Measurements from ENCODE around the gene GH2.

GRCh38 chr17:63917646-63918045 lies 35.9 kb upstream of the GH2 start:
- TF ChIP-seq MAX (IDR thresholded peaks at IDR 0.05) (no peak), YY1 (IDR thresholded peaks at IDR 0.05) (no peak), JUND (IDR thresholded peaks at IDR 0.05) (no peak), RXRA (IDR thresholded peaks at IDR 0.05) (no peak), GABPA (IDR thresholded peaks at IDR 0.05 in 1 of 2, conservative IDR thresholded peaks at IDR 0.05 in 1 of 2) (no peak), EGR1 (IDR thresholded peaks at IDR 0.05; ENCODE audit: low read depth in 2 of 2) (no peak), TAF1 (conservative IDR thresholded peaks at IDR 0.05) (no peak), RAD21 (IDR thresholded peaks at IDR 0.05) (no peak), ZBTB33 (IDR thresholded peaks at IDR 0.05) (no peak), SP1 (IDR thresholded peaks at IDR 0.05) (no peak), NR2F2 (IDR thresholded peaks at IDR 0.05) (no peak), REST (IDR thresholded peaks at IDR 0.05) (no peak), FOXA1 (IDR thresholded peaks at IDR 0.05) (no peak)
- TF ChIP-seq, protein P1, sequence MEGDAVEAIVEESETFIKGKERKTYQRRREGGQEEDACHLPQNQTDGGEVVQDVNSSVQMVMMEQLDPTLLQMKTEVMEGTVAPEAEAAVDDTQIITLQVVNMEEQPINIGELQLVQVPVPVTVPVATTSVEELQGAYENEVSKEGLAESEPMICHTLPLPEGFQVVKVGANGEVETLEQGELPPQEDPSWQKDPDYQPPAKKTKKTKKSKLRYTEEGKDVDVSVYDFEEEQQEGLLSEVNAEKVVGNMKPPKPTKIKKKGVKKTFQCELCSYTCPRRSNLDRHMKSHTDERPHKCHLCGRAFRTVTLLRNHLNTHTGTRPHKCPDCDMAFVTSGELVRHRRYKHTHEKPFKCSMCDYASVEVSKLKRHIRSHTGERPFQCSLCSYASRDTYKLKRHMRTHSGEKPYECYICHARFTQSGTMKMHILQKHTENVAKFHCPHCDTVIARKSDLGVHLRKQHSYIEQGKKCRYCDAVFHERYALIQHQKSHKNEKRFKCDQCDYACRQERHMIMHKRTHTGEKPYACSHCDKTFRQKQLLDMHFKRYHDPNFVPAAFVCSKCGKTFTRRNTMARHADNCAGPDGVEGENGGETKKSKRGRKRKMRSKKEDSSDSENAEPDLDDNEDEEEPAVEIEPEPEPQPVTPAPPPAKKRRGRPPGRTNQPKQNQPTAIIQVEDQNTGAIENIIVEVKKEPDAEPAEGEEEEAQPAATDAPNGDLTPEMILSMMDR (IDR thresholded peaks at IDR 0.05; ENCODE audit: low read depth, low read length, missing input control), result no peak

Measured in liver (tissue), 3 donors.